Right kidney (tissue), 1 donor: Measurements from ENCODE around the gene FUT3.

Source experiments
- DNase-seq: peaks from one replicate; pipeline ENCODE4 v3.0.0-alpha.2; 2016

FUT3 gene

DNA sequence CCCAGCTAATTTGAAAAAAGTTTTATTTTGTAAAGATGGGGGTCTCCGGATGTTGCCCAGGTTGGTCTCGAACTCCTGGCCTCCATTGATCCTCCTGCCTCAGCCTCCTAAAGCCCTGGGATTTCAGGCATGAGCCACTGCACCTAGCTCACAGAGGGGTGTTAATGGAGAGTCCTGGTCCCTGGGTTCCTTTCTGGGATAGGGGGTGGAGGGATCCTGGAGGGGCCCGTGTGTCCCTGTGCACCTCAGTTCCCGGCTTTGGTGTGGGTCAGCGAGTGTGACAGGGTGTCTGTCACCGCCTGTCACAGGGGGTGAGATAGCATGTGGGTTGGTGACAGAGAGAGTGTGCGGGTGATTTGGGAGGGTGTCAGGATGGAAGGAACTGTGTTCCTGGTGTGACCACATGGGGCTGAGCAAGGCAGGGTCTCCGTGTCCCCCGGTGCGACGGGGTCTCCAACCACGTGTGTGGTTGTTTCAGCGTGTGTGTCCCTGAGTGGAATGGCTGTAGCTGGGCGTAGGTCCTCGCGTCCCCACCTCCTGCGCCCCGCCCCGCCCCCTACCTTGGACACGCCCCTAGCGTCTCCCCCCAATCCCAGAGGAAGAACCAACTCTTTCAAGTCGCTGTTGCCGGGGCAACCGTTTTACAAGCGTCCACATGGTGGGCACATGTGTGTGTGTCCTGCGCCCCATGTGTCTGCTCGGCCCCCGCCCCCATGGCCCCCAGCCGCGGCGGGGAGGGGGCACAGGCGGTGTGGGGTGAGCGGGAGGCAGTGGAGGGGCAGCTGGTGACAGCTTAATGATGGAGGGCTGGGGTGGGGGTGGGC, 49.2 kb downstream of the FUT3 start:
- no peak for DNase-seq

DNA sequence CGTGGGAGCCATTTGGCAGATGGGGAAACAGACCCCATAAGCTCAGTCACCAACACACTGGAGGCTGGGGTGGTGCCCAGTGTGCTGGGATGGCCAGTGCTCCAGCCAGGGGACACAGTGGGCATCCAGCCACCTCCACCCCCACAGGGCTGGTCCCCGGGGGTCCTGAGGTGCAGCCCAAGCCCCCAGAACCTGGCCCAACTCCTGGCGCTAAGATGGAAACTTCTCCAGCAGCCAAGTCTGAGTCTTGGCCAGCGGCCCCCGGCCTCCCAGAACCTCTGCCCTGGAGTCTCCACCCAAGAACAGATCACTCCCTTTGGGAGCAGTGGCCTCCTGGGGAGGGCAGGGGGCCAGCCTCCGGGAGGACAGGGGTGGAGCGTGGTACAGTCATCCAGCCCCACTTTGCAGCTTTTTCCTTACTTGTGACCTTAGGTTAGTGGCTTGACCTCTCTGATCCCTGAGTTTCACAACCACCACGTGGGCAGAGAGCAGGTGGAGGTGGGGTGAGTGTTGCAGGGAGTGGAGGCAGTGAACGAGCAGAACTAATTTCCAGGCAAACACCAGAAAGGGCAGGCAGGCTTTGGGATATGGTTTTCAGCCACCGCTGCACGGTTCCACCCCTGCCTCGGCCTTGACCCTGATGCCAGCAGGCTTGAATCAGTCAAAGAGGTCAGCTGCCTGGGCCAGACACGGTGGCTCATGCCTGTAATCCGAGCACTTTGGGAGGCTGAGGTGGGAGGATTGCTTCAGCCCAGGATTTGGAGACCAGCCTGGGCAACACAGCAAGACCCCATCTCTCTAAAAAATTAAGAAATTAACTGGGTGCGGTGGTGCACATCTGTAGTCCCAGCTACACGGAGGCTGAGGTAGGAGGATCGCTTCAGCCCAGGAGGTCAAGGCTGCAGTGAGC, 50.6 kb downstream of the FUT3 start:
- DNase-seq = no peak

DNA sequence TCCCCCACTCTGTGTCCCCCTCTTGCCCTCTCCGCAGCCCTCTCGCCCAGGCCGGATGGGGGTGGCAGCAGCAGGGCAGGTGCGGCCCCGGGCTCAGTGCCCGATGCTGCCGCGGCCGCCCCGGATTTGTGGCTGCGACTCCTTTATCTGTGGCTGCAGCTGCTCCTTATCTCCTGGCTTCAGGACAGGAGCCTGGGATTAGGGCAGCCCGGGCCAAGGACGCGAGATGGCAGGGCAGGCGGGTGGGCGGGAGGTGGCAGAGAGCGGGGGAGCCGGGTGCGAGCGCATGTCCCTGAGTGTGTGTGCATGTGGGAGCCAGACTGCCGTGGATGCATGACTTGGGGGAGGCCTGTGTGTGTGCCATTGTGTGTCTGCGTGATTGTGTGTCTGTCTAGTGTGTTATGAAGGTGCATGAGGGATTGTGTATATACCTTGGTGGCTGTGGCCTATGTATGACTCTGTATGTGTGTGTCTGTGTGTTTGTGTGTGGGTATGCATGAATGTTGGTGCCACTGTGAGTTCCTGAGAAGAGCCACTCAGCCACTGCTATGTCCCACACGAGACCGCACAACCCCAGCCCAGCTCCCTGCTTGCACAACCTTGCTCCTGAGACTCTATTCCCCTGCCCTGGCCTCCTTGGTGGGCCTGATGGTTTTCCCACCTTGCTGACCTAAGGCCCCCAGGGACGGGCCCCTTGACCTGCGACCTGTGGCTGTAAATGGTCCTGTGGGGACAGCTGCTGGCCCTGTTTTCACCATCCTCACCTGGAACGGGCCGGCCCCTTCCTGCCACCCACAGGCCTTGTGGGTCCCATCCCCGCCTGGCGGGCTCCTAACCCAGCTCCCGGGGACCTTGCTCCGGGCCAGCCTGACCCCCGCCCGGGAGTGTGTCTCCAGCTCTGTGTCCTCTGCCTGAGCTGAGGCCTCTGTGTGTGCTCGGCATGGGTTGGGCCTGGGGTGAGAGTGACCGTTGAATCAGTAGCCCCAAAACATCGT, 51.7 kb downstream of the FUT3 start:
- DNase-seq = no peak

DNA sequence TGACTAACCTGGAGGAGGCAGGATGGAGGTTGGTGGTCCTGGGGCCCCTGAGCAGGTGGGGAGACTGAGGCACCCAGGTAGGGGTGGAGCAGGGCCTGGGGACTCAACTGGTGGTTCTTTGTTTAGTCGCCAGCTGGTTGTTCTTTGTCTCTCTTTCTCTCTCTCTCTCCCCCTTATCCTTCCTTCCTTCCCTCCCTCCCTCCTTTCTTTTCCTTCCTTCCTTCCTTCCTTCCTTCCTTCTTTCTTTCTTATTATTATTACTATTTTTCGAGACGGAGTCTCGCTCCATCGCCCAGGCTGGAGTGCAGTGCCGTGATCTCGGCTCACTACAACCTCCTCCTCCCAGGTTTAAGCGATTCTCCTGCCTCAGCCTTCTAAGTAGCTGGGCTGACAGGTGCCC, 53.0 kb downstream of the FUT3 start:
- DNase-seq = no peak

DNA sequence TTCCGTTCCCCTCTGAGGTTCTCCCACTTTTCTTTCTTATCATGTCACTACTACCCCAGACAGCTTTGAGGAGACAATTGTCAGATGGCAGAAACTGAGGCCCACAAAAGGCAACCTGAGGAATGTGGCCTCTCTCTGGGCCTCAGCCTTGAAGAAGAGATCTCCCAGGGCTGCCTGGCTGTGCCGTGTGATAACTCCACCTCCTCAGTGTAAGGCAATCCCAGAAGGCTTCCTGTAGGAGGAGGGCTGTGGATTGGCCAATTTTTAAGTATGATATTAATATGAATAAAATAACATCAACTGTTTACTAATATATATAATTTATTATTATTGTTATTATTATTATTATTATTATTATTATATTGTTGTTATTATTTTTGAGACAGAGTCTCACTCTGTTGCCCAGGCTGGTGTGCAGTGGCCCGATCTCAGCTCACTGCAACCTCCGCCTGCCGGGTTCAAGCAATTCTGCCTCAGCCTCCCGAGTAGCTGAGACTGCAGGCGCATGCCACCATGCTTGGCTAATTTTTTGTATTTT, 55.8 kb downstream of the FUT3 start:
- DNase-seq = no peak

DNA sequence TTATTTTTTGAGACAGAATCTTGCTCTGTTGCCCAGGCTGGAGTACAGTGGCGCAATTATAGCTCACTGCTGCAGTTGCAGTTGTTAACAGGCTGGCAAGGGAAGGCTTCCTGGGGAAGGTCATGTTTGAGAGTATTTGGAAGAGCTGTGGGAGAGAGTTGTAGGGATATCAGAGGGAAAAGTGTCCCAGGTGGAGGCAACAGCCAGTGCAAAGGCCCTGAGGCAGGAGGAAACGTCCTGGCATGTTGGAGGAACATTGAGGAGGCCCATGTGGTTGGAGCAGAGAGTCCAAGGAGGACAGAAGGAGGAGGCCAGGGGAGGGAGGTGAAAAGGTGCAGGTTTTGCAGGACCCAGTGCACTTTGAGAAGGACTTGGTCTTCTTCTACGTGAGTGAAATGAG, 58.1 kb downstream of the FUT3 start:
- DNase-seq = no peak
